B cell (primary cell): ENCODE data around the gene BRAF. TPM values are rescaled to one million over a fixed set of nuclear protein-coding genes. Genes with fewer than 3 reads are reported as not detected.

Experiments used
- ATAC-seq: fragments of 200-7000 bp; cut with Tn5 transposase; one replicate; pipeline ENCODE4 v1.10.0; 2021; ENCODE audit warnings: low read depth, mild to moderate bottlenecking, moderate number of reproducible peaks, moderate library complexity
- CTCF ChIA-PET: fragments of 350-600 bp; sonication (Branson Sonifier 250); formaldehyde crosslinking; loops from one replicate; lab custom pipeline; 2021; ENCODE audit warnings: antibody characterized with exemption, inconsistent platforms; lab: Charles Lee
- POLR2A ChIA-PET: fragments of 350-600 bp; sonication (Branson Sonifier 250); formaldehyde crosslinking; loops from one replicate; lab custom pipeline; 2021; ENCODE audit warnings: antibody characterized with exemption; lab: Charles Lee
- DNase-seq: peaks from one replicate; pipeline ENCODE4 v3.0.0; 2013
- H2AFZ ChIP-seq: 2 replicates; pipeline ENCODE4 v1.6.1; 2012; ENCODE audit warnings: mild to moderate bottlenecking, low read depth, low read length; ENCODE audit not compliant: insufficient read depth, poor library complexity, severe bottlenecking
- H3K27ac ChIP-seq, 2 donors: 1 replicate in 1 of 2; 2 replicates in 1 of 2; pipeline ENCODE4 v1.5.1; 2012 to 2013; ENCODE audit warnings: low read length in 2 of 2, mild to moderate bottlenecking in 2 of 2, moderate library complexity in 1 of 2
- H3K27me3 ChIP-seq, 4 experiments: fragments of 200-600 bp in 1 of 4; sonication (generic) in 1 of 4; replicated peaks in 1 of 4; 1 replicate in 2 of 4; 2 replicates in 2 of 4; pipeline versions ENCODE4 v1.6.1 to v1.7.0; 2013 to 2016; ENCODE audit warnings: low read length in 3 of 4, mild to moderate bottlenecking in 2 of 4, mixed read lengths in 1 of 4, moderate library complexity in 1 of 4; ENCODE audit not compliant: insufficient read depth in 4 of 4, control insufficient read depth in 3 of 4; ENCODE audit errors: control extremely low read depth in 1 of 4
- H3K36me3 ChIP-seq, 2 experiments: replicated peaks in 1 of 2; 1 replicate in 1 of 2; 2 replicates in 1 of 2; pipeline versions ENCODE4 v1.6.1 to v1.7.1; 2013; ENCODE audit warnings: low read length in 1 of 2; ENCODE audit not compliant: insufficient read depth in 2 of 2, control insufficient read depth in 1 of 2; ENCODE audit errors: control extremely low read depth in 1 of 2, extremely low read depth in 1 of 2
- H3K4me1 ChIP-seq, 2 donors: fragments of 200-600 bp in 1 of 2; sonication (generic) in 1 of 2; 1 replicate in 1 of 2; 2 replicates in 1 of 2; pipeline versions ENCODE4 v1.5.1 to v1.6.1; 2013 to 2017; ENCODE audit warnings: low read length in 2 of 2; ENCODE audit not compliant: control insufficient read depth in 2 of 2, insufficient read depth in 2 of 2
- H3K4me2 ChIP-seq: replicated peaks from 2 replicates; pipeline ENCODE3; 2012; ENCODE audit warnings: mild to moderate bottlenecking, low read depth, low read length; ENCODE audit not compliant: poor library complexity, severe bottlenecking
- H3K4me3 ChIP-seq, 5 experiments: fragments of 200-600 bp in 1 of 5; sonication (generic) in 1 of 5; 1 replicate in 3 of 5; 2 replicates in 2 of 5; pipeline versions ENCODE4 v1.5.1 to v1.7.0; 2011 to 2016; ENCODE audit warnings: low read length in 4 of 5, mild to moderate bottlenecking in 4 of 5, low read depth in 2 of 5, control low read depth in 1 of 5, moderate library complexity in 1 of 5; ENCODE audit not compliant: insufficient read depth in 1 of 5; ENCODE audit errors: control extremely low read depth in 1 of 5, extremely low read depth in 1 of 5
- H3K79me2 ChIP-seq: fragments of 200-600 bp; sonication (generic); one replicate; pipeline ENCODE4 v1.6.0; 2016; ENCODE audit warnings: low read length; ENCODE audit not compliant: control insufficient read depth, insufficient read depth
- H3K9ac ChIP-seq: fragments of 200-600 bp; sonication (generic); 2 replicates; pipeline ENCODE4 v1.6.1; 2017; ENCODE audit warnings: mild to moderate bottlenecking, low read length, moderate library complexity
- H3K9me3 ChIP-seq, 3 donors: one replicate each; pipeline versions ENCODE4 v1.6.1 to v1.7.1; 2013; ENCODE audit warnings: low read length in 2 of 3; ENCODE audit not compliant: control insufficient read depth in 2 of 3, insufficient read depth in 1 of 3; ENCODE audit errors: control extremely low read depth in 1 of 3
- H4K20me1 ChIP-seq: 2 replicates; pipeline ENCODE4 v1.6.0; 2012; ENCODE audit warnings: mild to moderate bottlenecking, low read length; ENCODE audit not compliant: insufficient read depth, control insufficient read depth, poor library complexity, severe bottlenecking
- H3K27ac Mint-ChIP-seq: one replicate; pipeline ENCODE4 v1.8.0; 2021; ENCODE audit warnings: mixed read lengths
- H3K27me3 Mint-ChIP-seq: one replicate; pipeline ENCODE4 v1.8.0; 2021; ENCODE audit warnings: mixed read lengths
- H3K4me1 Mint-ChIP-seq: one replicate; pipeline ENCODE4 v1.8.0; 2021; ENCODE audit warnings: mixed read lengths
- H3K4me3 Mint-ChIP-seq: one replicate; pipeline ENCODE4 v1.8.0; 2021; ENCODE audit warnings: mixed read lengths
- H3K9me3 Mint-ChIP-seq: one replicate; pipeline ENCODE4 v1.8.0; 2022; ENCODE audit warnings: mixed read lengths; ENCODE audit not compliant: insufficient read depth
- EZH2 ChIP-seq: IDR thresholded peaks from 2 replicates; pipeline ENCODE4 v1.6.1; 2012; ENCODE audit warnings: borderline replicate concordance, low read depth, mild to moderate bottlenecking, moderate library complexity, low read length; ENCODE audit not compliant: insufficient read depth, poor library complexity, severe bottlenecking
- WGBS: methylation state at CpG from one replicate; pipeline ENCODE4 v1.1.5; 2013; ENCODE audit warnings: missing lambda C conversion rate; ENCODE audit not compliant: insufficient coverage; 5-methylcytosine and 5-hydroxymethylcytosine counted together
- intact Hi-C: fragments of 100-400 bp; cut with micrococcal nuclease; formaldehyde crosslinking; loops from one replicate; pipeline ENCODE4 v1.10.0; 2022
- polyA plus RNA-seq: library from polyadenylated mRNA; depleted of rRNA; stranded (reverse); fragments of >200 nt; gene quantifications from 2 replicates; pipeline ENCODE4 v1.2.3, GENCODE V29; 2012
- total RNA-seq, 2 donors: library from RNA; stranded (reverse); fragments of 120-200 nt in 1 of 2; gene quantifications; 1 replicate in 1 of 2; 2 replicates in 1 of 2; pipeline versions ENCODE4 v1.2.3 to v1.2.4, GENCODE V29; 2013 to 2022
- TF ChIP-seq, protein P1 (sequence below): fragments of 200-600 bp; IDR thresholded peaks from one replicate; pipeline ENCODE4 v1.8.0; 2022; ENCODE audit warnings: antibody characterized with exemption, mild to moderate bottlenecking

BRAF gene
- total and polyA plus RNA-seq, 2 donors (not counting 1 experiment from before 2014, with no cell fraction given), result 13.5 to 90.9 TPM

DNA sequence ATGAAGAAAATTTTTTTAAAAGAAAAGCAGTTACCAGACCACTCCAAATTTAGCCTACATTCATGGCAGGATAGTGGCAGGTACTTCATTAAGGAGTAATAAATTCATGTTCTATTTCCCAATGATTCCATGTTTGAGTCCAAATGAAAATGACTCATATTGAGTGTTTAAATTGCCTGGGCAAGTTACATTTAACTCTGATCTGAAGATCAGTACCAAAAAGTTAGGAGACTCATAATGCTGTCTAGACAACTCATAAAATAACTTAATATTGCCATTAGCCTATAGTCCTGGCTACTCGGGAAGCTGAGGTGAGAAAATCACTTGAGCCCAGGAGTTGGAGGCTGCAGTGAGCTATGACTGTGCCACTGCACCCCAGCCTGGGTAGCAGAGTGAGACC, 13.0 kb downstream of the BRAF start:
- ChIA-PET POLR2A (no interaction called here), CTCF (interaction anchor here (0.7 kb wide), 1 partner anchor 248 kb away, joined by 4 read pairs; no protein-coding TSS in a partner anchor)
- no peak for TF ChIP-seq EZH2
- TF ChIP-seq, protein P1, sequence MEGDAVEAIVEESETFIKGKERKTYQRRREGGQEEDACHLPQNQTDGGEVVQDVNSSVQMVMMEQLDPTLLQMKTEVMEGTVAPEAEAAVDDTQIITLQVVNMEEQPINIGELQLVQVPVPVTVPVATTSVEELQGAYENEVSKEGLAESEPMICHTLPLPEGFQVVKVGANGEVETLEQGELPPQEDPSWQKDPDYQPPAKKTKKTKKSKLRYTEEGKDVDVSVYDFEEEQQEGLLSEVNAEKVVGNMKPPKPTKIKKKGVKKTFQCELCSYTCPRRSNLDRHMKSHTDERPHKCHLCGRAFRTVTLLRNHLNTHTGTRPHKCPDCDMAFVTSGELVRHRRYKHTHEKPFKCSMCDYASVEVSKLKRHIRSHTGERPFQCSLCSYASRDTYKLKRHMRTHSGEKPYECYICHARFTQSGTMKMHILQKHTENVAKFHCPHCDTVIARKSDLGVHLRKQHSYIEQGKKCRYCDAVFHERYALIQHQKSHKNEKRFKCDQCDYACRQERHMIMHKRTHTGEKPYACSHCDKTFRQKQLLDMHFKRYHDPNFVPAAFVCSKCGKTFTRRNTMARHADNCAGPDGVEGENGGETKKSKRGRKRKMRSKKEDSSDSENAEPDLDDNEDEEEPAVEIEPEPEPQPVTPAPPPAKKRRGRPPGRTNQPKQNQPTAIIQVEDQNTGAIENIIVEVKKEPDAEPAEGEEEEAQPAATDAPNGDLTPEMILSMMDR, result no peak
- no peak overlapping the region for H3K27ac Mint-ChIP-seq
- intact Hi-C loops, result no loop called here
- H3K4me2 ChIP-seq, result no peak overlapping the region
- H2AFZ ChIP-seq, result no peak overlapping the region
- H3K4me1 Mint-ChIP-seq, result peaks cover 49% of the 10 kb centered on the region
- H3K9me3 Mint-ChIP-seq, result no peaks in the 10 kb centered on the region
- ATAC-seq (no peak), DNase-seq (no peak)
- H3K9ac ChIP-seq, result no peak overlapping the region
- H3K4me1 ChIP-seq, result peaks cover 8 to 21% of the 10 kb centered on the region in 2 donors
- no peak overlapping the region for H3K4me3 ChIP-seq
- peaks cover 99% of the 10 kb centered on the region for H3K79me2 ChIP-seq
- peaks cover 0 to 7% (median 0%) of the 10 kb centered on the region in 3 donors for H3K9me3 ChIP-seq
- H3K27me3 Mint-ChIP-seq, result no peaks in the 10 kb centered on the region
- no peaks in the 10 kb centered on the region for H3K27me3 ChIP-seq
- H4K20me1 ChIP-seq, result peaks cover 80% of the 10 kb centered on the region
- 100% methylated on average over 1 of the region's 1 CpG for WGBS
- no peak overlapping the region for H3K4me3 Mint-ChIP-seq
- peaks cover 0 to 5% of the 10 kb centered on the region in 2 experiments for H3K36me3 ChIP-seq
- H3K27ac ChIP-seq, result no peak overlapping the region

DNA sequence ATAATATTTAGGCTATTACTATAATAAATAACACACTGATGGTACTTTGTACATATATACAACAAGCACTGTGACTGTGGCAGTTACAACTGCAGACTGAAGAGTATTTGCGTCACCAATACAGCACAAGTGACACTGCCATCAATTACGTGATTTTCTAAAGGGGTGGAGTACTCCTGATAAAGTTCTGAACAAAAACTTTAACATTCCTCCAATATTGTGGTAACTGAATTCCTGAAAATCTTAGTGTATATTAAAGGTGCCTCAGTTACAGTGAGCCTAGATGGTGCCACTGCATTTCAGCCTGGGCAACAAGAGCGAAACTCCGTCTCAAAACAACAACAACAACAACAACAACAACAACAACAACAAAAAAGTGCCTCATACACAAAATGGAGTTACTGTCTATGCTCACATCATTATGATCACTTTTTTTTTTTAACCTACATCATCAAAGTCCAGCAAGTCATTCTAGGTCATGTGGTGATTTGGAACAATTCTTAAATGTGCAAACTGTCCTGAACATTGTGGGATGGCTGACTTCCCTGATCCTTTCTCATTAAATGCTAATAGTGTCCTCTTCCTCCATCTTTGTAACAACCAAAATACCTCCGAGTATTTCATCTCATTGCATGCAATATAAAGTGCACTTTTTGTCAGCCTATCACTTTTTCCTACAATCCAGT, 15.1 kb downstream of the BRAF start:
- H2AFZ ChIP-seq, result no peak overlapping the region
- DNase-seq (no peak), ATAC-seq (no peak)
- intact Hi-C loops, result no loop called here
- CTCF ChIA-PET, result interaction anchor here (0.6 kb wide), 1 partner anchor 32 kb away, joined by 3 read pairs; no protein-coding TSS in a partner anchor
- H3K36me3 ChIP-seq, result peaks cover 0 to 5% of the 10 kb centered on the region in 2 experiments
- H4K20me1 ChIP-seq, result peaks cover 72% of the 10 kb centered on the region
- no peak overlapping the region for H3K4me2 ChIP-seq
- POLR2A ChIA-PET, result no interaction called here
- H3K4me3 ChIP-seq, result no peak overlapping the region
- 100% methylated on average over 3 of the region's 5 CpGs for WGBS
- H3K27ac ChIP-seq, result no peak overlapping the region
- H3K79me2 ChIP-seq, result peaks cover 97% of the 10 kb centered on the region
- TF ChIP-seq EZH2, result no peak
- TF ChIP-seq, protein P1, result no peak
- H3K27me3 Mint-ChIP-seq, result no peaks in the 10 kb centered on the region
- peaks cover 39% of the 10 kb centered on the region for H3K4me1 Mint-ChIP-seq
- no peak overlapping the region for H3K4me3 Mint-ChIP-seq
- H3K9ac ChIP-seq, result no peak overlapping the region
- no peaks in the 10 kb centered on the region for H3K9me3 Mint-ChIP-seq
- no peaks in the 10 kb centered on the region for H3K27me3 ChIP-seq
- H3K4me1 ChIP-seq, result peaks cover 0 to 9% of the 10 kb centered on the region in 2 donors
- H3K9me3 ChIP-seq, result peaks cover 0 to 7% (median 0%) of the 10 kb centered on the region in 3 donors
- H3K27ac Mint-ChIP-seq, result no peak overlapping the region
